GM13977 (cell line): ENCODE measurements around the gene EPM2A.

ENCODE experiments used
- DNase-seq: peaks from one replicate; pipeline ENCODE4 v3.0.0; 2012; ENCODE audit warnings: low spot score
- CTCF ChIP-seq: IDR thresholded peaks from 2 replicates; pipeline ENCODE4 v1.5.1; 2012; ENCODE audit warnings: mild to moderate bottlenecking, control low read depth; ENCODE audit not compliant: insufficient read depth; ENCODE audit errors: extremely low read depth, missing control alignments
- in situ Hi-C: fragments of 300-500 bp; cut with MboI; formaldehyde crosslinking; loops from one replicate; pipeline ENCODE4 v1.12.0; 2022; ENCODE audit warnings: low sequenced_read_pairs, low pct_unique_long_range_greater_than_20kb, mixed read lengths, inconsistent platforms; ENCODE audit not compliant: unreplicated experiment

EPM2A gene

GRCh38 chr6:145669627-145670034 lies 65.7 kb downstream of the EPM2A start:
- no peak for DNase-seq
- in situ Hi-C loops: no loop called here
- no peak for TF ChIP-seq CTCF

GRCh38 chr6:145668844-145669243 lies 66.5 kb downstream of the EPM2A start:
- TF ChIP-seq CTCF: no peak
- DNase-seq: no peak
- in situ Hi-C loops: no loop called here

- in situ Hi-C loops: no loop called here
- TF ChIP-seq CTCF: no peak
- DNase-seq: no peak
Measured at GRCh38 chr6:145660676-145661075, 74.6 kb downstream of the EPM2A start.

GRCh38 chr6:145656128-145656527 lies 79.2 kb downstream of the EPM2A start:
- TF ChIP-seq CTCF: no peak
- no peak for DNase-seq
- in situ Hi-C loops: no loop called here

- DNase-seq: no peak
- in situ Hi-C loops: no loop called here
- TF ChIP-seq CTCF: no peak
Measured at GRCh38 chr6:145652572-145652971, 82.7 kb downstream of the EPM2A start.

- no peak for DNase-seq
- no peak for TF ChIP-seq CTCF
- in situ Hi-C loops: no loop called here
Measured at GRCh38 chr6:145651988-145652387, 83.3 kb downstream of the EPM2A start.

GRCh38 chr6:145648149-145648548 lies 87.2 kb downstream of the EPM2A start:
- DNase-seq: no peak
- in situ Hi-C loops: no loop called here
- TF ChIP-seq CTCF: no peak
